HepG2 (cell line): ENCODE data around the gene NAPSA. TPM values are rescaled to one million over a fixed set of nuclear protein-coding genes. Genes with fewer than 3 reads are reported as not detected.

Experiments
- AHDC1 ChIP-seq: sonication (generic); formaldehyde crosslinking; IDR thresholded peaks from 2 replicates; pipeline ENCODE4 v1.5.1; 2020; ENCODE audit warnings: mild to moderate bottlenecking, missing genetic modification reagents, borderline replicate concordance
- ATAD3A ChIP-seq: sonication (generic); formaldehyde crosslinking; IDR thresholded peaks from 2 replicates; pipeline ENCODE4 v1.4.0; 2020; ENCODE audit warnings: missing genetic modification reagents
- BORCS8-MEF2B ChIP-seq: sonication (generic); formaldehyde crosslinking; IDR thresholded peaks from 2 replicates; pipeline ENCODE4 v1.8.0; 2022; ENCODE audit warnings: mild to moderate bottlenecking, missing genetic modification reagents
- CC2D1A ChIP-seq: sonication (generic); formaldehyde crosslinking; IDR thresholded peaks from 2 replicates; pipeline ENCODE4 v1.8.1; 2023; ENCODE audit warnings: mild to moderate bottlenecking, missing genetic modification reagents
- KDM6A ChIP-seq: IDR thresholded peaks from 2 replicates; pipeline ENCODE4 v1.6.1; 2016; ENCODE audit warnings: low read depth
- NR2C2 ChIP-seq: sonication (generic); formaldehyde crosslinking; IDR thresholded peaks from 2 replicates; pipeline ENCODE4 v1.4.0; 2020; ENCODE audit warnings: missing genetic modification reagents, mild to moderate bottlenecking, moderate library complexity, borderline replicate concordance
- SAFB2 ChIP-seq: sonication (generic); formaldehyde crosslinking; IDR thresholded peaks from 2 replicates; pipeline ENCODE4 v1.5.1; 2020; ENCODE audit warnings: missing genetic modification reagents, low read depth, mild to moderate bottlenecking, borderline replicate concordance
- ZFP36 ChIP-seq: fragments of 150-350 bp; IDR thresholded peaks from 2 replicates; pipeline ENCODE4 v1.6.1; 2018; ENCODE audit warnings: borderline replicate concordance, low read length, low read depth; ENCODE audit not compliant: partially characterized antibody
- ZNF644 ChIP-seq: IDR thresholded peaks from 2 replicates; pipeline ENCODE4 v1.6.1; 2016; ENCODE audit warnings: low read depth
- polyA plus RNA-seq, 8 experiments: library from polyadenylated mRNA; depleted of rRNA in 3 of 8; stranded (reverse) in 7 of 8; unstranded in 1 of 8; fragments of >200 nt; fragmentation: Illumina TruSeq in 4 of 8; extraction: Trizol in 4 of 8; gene quantifications; 2 replicates each; pipeline versions ENCODE4 v1.2.1 to v1.2.3, GENCODE V29; 2011 to 2016; ENCODE audit warnings: low read depth in 4 of 8, missing spikeins in 1 of 8, mixed read lengths in 1 of 8; ENCODE audit not compliant: insufficient read depth in 1 of 8
- total RNA-seq, 5 experiments: library from RNA; depleted of rRNA; stranded (reverse); fragments of >200 nt; fragmentation: Illumina TruSeq; extraction: Trizol; gene quantifications; 2 replicates each; pipeline ENCODE4 v1.2.3, GENCODE V29; 2016; ENCODE audit warnings: low read depth in 1 of 5

Gene NAPSA
- total and polyA plus RNA-seq, 2 of the 13 experiments (the other 11 are each of a cell fraction or from before 2014, with no cell fraction given), result not detected

DNA sequence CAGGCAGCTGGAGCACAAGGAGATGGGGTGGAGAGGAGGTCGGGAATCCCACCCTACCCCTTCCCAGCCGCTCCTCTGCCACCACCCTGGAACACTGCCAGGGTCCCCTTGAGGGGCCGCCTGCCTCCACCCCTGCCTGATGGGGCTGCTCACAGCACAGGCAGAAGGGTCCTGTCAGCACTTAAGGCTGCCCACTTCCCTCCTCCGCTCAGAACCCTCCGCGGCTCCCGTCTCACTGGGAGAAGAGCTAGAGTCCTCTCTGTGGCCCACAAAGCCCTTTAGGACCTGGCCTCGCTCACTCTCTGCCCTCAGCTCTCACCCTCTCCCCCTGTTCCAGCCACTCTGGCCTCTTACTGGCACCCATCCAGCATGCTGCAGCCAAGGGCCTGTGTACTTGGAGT, 15.3 kb upstream of the NAPSA start (continued):
- TF ChIP-seq AHDC1 (CRISPR knock-in tag) (no peak), NR2C2 (CRISPR knock-in tag) (no peak), ATAD3A (CRISPR knock-in tag) (no peak), ZFP36 (no peak), ZNF644 (CRISPR knock-in tag) (no peak), KDM6A (CRISPR knock-in tag) (no peak), SAFB2 (CRISPR knock-in tag) (no peak), BORCS8-MEF2B (CRISPR knock-in tag) (no peak), CC2D1A (no peak)
